ENCODE measurements around the gene MRGPRX4.

DNA sequence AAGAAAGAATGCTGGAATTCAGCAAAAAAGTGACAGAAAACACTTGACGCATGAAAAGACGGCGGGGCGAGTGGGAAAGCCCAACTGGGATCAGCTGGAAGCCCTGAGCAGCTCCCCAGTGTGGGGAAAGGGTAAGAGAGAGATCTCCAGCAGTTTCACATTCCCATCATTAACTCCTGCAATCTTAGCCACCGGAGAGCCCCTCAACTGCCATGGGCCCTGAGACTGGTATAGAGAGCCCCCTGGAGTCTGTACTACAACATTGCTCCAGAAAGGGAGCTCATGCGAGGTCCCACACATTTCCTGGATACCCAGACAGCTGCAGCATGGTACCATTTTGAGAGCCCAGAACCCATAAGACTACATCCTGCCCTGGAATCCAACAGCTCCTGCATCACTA, 31.1 kb downstream of the MRGPRX4 start:
- TF ChIP-seq ARNT (IDR thresholded peaks at IDR 0.05) (no peak), SP1 (IDR thresholded peaks at IDR 0.05) (no peak), TARDBP (IDR thresholded peaks at IDR 0.05) (no peak), FOXM1 (IDR thresholded peaks at IDR 0.05; ENCODE audit: borderline replicate concordance) (no peak), ZNF384 (IDR thresholded peaks at IDR 0.05) (no peak), SUZ12 (IDR thresholded peaks at IDR 0.05) (no peak), BHLHE40 (IDR thresholded peaks at IDR 0.05; ENCODE audit: borderline replicate concordance) (no peak), HDGF (IDR thresholded peaks at IDR 0.05; ENCODE audit: borderline replicate concordance) (no peak)
